SK-N-SH (cell line): Measurements from ENCODE around the gene GLYATL1.

ENCODE experiments used
- ELF1 ChIP-seq: IDR thresholded peaks from 2 replicates; pipeline ENCODE4 v1.4.0; 2012
- EP300 ChIP-seq, 2 experiments: IDR thresholded peaks; 2 replicates each; pipeline versions ENCODE4 v1.4.0 to v1.6.1; 2012; ENCODE audit warnings: borderline replicate concordance in 1 of 2, low read depth in 1 of 2, low read length in 1 of 2
- EZH2phosphoT487 ChIP-seq: fragments of 200-600 bp; sonication (generic); IDR thresholded peaks from 2 replicates; pipeline ENCODE4 v1.6.1; 2017; ENCODE audit warnings: low read depth, mixed run types, mild to moderate bottlenecking, antibody characterized with exemption, moderate library complexity, borderline replicate concordance
- FOXM1 ChIP-seq: IDR thresholded peaks from 2 replicates; pipeline ENCODE4 v1.4.0; 2012; ENCODE audit warnings: low read depth, mild to moderate bottlenecking
- GATA2 ChIP-seq: sonication (generic); formaldehyde crosslinking; IDR thresholded peaks from 2 replicates; pipeline ENCODE4 v1.5.0; 2020; ENCODE audit warnings: mild to moderate bottlenecking, missing genetic modification reagents
- JUND ChIP-seq: IDR thresholded peaks from 2 replicates; pipeline ENCODE4 v1.4.0; 2012
- NRF1 ChIP-seq: IDR thresholded peaks from 2 replicates; pipeline ENCODE4 v1.6.1; 2012; ENCODE audit warnings: low read depth, mild to moderate bottlenecking, low read length
- POLR2AphosphoS5 ChIP-seq: IDR thresholded peaks from 2 replicates; pipeline ENCODE4 v1.6.1; 2012; ENCODE audit warnings: low read depth, low read length
- TAF1 ChIP-seq: IDR thresholded peaks from 2 replicates; pipeline ENCODE4 v1.6.1; 2012; ENCODE audit warnings: low read depth, mild to moderate bottlenecking, low read length, moderate library complexity, borderline replicate concordance
- YY1 ChIP-seq: IDR thresholded peaks from 2 replicates; pipeline ENCODE4 v1.4.0; 2012; ENCODE audit warnings: low read depth, mild to moderate bottlenecking
- TF ChIP-seq, protein P1 (sequence below): IDR thresholded peaks from 2 replicates; pipeline ENCODE4 v1.6.1; 2012; ENCODE audit warnings: mild to moderate bottlenecking, low read depth, low read length, moderate library complexity
- TF ChIP-seq, protein P2 (sequence below): fragments of 200-600 bp; sonication (generic); IDR thresholded peaks from 2 replicates; pipeline ENCODE4 v1.6.1; 2017; ENCODE audit warnings: antibody characterized with exemption, mild to moderate bottlenecking, moderate library complexity
- TF ChIP-seq, protein P3 (sequence below): IDR thresholded peaks from 2 replicates; pipeline ENCODE4 v1.4.0; 2012; ENCODE audit warnings: low read depth, borderline replicate concordance

DNA sequence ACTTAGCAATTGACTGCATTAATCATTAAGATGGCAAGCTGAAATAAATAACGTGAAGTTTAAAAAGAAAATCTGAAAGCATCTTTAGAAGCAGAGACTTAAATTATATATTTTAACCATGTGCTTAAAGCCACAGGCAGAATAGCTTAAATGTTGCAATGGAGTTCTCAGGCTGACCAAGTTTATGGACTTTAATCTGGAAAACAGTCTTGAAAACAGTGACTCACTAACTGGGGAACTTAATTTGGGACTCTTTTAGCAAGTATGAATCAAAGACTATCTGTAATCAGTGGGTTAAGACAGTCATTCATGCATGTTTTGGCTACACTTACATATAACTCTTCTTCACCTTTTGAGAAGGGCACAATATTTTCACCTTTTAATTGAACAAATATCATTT lies 12.6 kb upstream of the GLYATL1 start:
- TF ChIP-seq YY1 (no peak), ELF1 (no peak), POLR2AphosphoS5 (no peak), EZH2phosphoT487 (no peak), TAF1 (no peak), NRF1 (no peak), GATA2 (no peak), JUND (no peak), FOXM1 (no peak), EP300 (IDR thresholded peaks at IDR 0.05; ENCODE audit: borderline replicate concordance in 1 of 2, low read depth in 1 of 2, low read length in 1 of 2) (no peak)
- TF ChIP-seq, protein P1, sequence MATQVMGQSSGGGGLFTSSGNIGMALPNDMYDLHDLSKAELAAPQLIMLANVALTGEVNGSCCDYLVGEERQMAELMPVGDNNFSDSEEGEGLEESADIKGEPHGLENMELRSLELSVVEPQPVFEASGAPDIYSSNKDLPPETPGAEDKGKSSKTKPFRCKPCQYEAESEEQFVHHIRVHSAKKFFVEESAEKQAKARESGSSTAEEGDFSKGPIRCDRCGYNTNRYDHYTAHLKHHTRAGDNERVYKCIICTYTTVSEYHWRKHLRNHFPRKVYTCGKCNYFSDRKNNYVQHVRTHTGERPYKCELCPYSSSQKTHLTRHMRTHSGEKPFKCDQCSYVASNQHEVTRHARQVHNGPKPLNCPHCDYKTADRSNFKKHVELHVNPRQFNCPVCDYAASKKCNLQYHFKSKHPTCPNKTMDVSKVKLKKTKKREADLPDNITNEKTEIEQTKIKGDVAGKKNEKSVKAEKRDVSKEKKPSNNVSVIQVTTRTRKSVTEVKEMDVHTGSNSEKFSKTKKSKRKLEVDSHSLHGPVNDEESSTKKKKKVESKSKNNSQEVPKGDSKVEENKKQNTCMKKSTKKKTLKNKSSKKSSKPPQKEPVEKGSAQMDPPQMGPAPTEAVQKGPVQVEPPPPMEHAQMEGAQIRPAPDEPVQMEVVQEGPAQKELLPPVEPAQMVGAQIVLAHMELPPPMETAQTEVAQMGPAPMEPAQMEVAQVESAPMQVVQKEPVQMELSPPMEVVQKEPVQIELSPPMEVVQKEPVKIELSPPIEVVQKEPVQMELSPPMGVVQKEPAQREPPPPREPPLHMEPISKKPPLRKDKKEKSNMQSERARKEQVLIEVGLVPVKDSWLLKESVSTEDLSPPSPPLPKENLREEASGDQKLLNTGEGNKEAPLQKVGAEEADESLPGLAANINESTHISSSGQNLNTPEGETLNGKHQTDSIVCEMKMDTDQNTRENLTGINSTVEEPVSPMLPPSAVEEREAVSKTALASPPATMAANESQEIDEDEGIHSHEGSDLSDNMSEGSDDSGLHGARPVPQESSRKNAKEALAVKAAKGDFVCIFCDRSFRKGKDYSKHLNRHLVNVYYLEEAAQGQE = no peak
- TF ChIP-seq, protein P2, sequence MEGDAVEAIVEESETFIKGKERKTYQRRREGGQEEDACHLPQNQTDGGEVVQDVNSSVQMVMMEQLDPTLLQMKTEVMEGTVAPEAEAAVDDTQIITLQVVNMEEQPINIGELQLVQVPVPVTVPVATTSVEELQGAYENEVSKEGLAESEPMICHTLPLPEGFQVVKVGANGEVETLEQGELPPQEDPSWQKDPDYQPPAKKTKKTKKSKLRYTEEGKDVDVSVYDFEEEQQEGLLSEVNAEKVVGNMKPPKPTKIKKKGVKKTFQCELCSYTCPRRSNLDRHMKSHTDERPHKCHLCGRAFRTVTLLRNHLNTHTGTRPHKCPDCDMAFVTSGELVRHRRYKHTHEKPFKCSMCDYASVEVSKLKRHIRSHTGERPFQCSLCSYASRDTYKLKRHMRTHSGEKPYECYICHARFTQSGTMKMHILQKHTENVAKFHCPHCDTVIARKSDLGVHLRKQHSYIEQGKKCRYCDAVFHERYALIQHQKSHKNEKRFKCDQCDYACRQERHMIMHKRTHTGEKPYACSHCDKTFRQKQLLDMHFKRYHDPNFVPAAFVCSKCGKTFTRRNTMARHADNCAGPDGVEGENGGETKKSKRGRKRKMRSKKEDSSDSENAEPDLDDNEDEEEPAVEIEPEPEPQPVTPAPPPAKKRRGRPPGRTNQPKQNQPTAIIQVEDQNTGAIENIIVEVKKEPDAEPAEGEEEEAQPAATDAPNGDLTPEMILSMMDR = no peak
- TF ChIP-seq, protein P3, sequence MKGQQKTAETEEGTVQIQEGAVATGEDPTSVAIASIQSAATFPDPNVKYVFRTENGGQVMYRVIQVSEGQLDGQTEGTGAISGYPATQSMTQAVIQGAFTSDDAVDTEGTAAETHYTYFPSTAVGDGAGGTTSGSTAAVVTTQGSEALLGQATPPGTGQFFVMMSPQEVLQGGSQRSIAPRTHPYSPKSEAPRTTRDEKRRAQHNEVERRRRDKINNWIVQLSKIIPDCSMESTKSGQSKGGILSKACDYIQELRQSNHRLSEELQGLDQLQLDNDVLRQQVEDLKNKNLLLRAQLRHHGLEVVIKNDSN = no peak
